ENCODE measurements around the gene CHSY1.
A peak's percentile ranks its signal among the peaks of the same experiment; 100 is the strongest.

Gene CHSY1

DNA sequence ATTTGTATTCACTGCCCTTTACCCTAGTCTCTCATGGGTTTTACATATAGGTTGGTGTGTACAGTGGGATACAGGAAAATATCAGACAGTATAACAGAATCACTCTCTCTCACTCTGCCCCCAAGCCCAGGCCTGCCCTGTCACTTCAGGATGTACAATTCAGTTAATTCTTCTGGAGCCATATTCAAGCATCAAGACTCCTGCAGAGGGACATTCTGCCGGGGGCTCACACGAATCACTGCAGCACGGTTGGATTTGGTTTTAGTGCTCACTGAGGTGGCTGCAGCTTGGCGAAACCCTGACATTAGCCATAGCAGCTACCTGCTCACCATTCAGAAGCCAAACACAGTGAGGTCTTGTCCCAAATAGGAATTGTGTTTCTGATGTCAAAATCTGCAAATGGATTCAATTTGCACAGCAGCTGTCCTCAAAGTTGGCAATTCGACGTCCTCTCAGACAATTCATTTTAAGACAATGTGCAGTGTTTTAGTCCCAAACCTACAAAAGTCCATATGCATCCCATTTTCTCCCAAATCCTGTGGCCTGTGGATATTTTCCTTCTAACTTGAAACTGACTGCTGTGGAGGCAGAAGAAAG, 82.9 kb downstream of the CHSY1 start:
- peaks cover 17 to 35% of the 10 kb centered on the region in 2 donors for H3K9me3 Mint-ChIP-seq
- no peaks in the 10 kb centered on the region for H3K27me3 Mint-ChIP-seq
- ATAC-seq, result no peak
- H3K27ac Mint-ChIP-seq, result no peak overlapping the region
- peaks cover 45% of the 10 kb centered on the region for H3K4me1 Mint-ChIP-seq
- DNase-seq, result no peak
- peak overlapping the region; percentile 1 to 48 for H3K4me3 Mint-ChIP-seq

DNA sequence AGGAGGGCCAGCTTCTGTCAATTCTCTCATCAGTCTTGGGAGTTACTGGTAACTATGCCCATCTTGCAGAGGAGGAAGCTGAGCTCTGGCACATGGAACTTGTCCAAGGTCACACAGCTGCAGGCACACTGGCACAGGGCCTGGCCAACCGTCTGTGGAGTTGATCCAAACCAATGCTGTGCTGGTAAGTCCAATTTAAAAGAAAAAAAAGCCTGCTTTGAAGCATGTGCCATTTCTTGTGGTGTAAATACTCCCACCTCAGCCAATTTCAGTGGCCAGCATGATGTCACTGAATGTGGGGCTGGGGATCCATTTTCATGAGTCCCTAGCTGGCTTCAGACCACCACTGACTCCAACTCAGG, 83.4 kb downstream of the CHSY1 start:
- H3K4me3 Mint-ChIP-seq, result peak overlapping the region; percentile 76 to 88

GRCh38 chr15:101167753-101168462, 83.9 kb downstream of the CHSY1 start:
- peak overlapping the region; percentile 76 to 88 for H3K4me3 Mint-ChIP-seq
- peak overlapping the region; percentile 93 to 98 for H3K27ac Mint-ChIP-seq
- peaks cover 40% of the 10 kb centered on the region for H3K4me1 Mint-ChIP-seq
- H3K9me3 Mint-ChIP-seq, result peaks cover 17 to 43% of the 10 kb centered on the region in 2 donors
- H3K27me3 Mint-ChIP-seq, result no peaks in the 10 kb centered on the region
- peak; percentile 97 for ATAC-seq
- peak; percentile 55 to 82 for DNase-seq

More for the DNA sequence above, 83.4 kb downstream of the CHSY1 start:
- Mint-ChIP-seq H3K9me3 (peaks cover 17 to 40% of the 10 kb centered on the region in 2 donors), H3K27me3 (no peaks in the 10 kb centered on the region), H3K27ac (peak overlapping the region in 1 of 2 donors; percentile 98), H3K4me1 (peaks cover 40% of the 10 kb centered on the region)
- peak; percentile 48 for ATAC-seq
- peak in 1 of 2 donors; percentile 16 for DNase-seq

GRCh38 chr15:101167411-101167752, 84.5 kb downstream of the CHSY1 start:
- Mint-ChIP-seq H3K4me1 (peaks cover 43% of the 10 kb centered on the region), H3K4me3 (peak overlapping the region; percentile 76 to 88), H3K9me3 (peaks cover 17 to 43% of the 10 kb centered on the region in 2 donors), H3K27me3 (no peaks in the 10 kb centered on the region), H3K27ac (peak overlapping the region; percentile 93 to 98)
- ATAC-seq (no peak), DNase-seq (no peak)

- Mint-ChIP-seq H3K27ac (no peak overlapping the region), H3K4me3 (no peak overlapping the region), H3K9me3 (peaks cover 17 to 43% of the 10 kb centered on the region in 2 donors), H3K27me3 (no peaks in the 10 kb centered on the region), H3K4me1 (peaks cover 57% of the 10 kb centered on the region)
- DNase-seq (no peak), ATAC-seq (no peak)
Measured at GRCh38 chr15:101165905-101166471, 85.9 kb downstream of the CHSY1 start.

GRCh38 chr15:101162701-101163483, 89.0 kb downstream of the CHSY1 start:
- Mint-ChIP-seq H3K9me3 (peaks cover 17 to 43% of the 10 kb centered on the region in 2 donors), H3K4me3 (no peak overlapping the region), H3K4me1 (peaks cover 57% of the 10 kb centered on the region), H3K27ac (no peak overlapping the region), H3K27me3 (no peaks in the 10 kb centered on the region)
- DNase-seq, result no peak
- no peak for ATAC-seq

DNA sequence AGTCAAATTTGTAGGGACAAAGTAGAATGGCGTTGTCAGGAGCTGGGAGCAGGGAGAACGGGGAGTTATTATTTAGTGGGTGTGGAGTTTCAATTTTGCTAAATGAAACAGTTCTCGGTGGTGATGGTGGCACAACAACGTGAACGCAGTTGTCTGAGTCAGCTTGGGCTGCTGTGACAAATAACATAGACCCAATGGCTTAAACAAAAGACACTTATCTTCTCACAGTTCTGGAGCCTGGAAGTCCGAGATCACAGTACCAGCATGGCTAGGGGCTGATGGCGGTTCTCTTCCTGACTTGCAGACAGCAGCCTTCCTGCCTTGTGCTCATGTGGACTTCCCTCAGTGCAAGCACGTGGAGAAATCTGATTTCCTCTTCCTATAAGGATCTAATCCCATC, 90.2 kb downstream of the CHSY1 start:
- Mint-ChIP-seq H3K4me3 (peak overlapping the region; percentile 13 to 62), H3K27me3 (no peaks in the 10 kb centered on the region), H3K27ac (no peak overlapping the region), H3K4me1 (peaks cover 48% of the 10 kb centered on the region), H3K9me3 (peaks cover 17 to 34% of the 10 kb centered on the region in 2 donors)
- DNase-seq (peak in 1 of 2 donors; percentile 49), ATAC-seq (peak; percentile 79)

- peaks cover 11 to 20% of the 10 kb centered on the region in 2 donors for H3K9me3 Mint-ChIP-seq
- H3K27me3 Mint-ChIP-seq, result no peaks in the 10 kb centered on the region
- H3K27ac Mint-ChIP-seq, result peak overlapping the region; percentile 83 to 86
- ATAC-seq, result no peak
- H3K4me3 Mint-ChIP-seq, result peak overlapping the region in 1 of 2 donors; percentile 59
- H3K4me1 Mint-ChIP-seq, result peaks cover 48% of the 10 kb centered on the region
- DNase-seq, result no peak
Measured at GRCh38 chr15:101159936-101160815, 91.7 kb downstream of the CHSY1 start.

DNA sequence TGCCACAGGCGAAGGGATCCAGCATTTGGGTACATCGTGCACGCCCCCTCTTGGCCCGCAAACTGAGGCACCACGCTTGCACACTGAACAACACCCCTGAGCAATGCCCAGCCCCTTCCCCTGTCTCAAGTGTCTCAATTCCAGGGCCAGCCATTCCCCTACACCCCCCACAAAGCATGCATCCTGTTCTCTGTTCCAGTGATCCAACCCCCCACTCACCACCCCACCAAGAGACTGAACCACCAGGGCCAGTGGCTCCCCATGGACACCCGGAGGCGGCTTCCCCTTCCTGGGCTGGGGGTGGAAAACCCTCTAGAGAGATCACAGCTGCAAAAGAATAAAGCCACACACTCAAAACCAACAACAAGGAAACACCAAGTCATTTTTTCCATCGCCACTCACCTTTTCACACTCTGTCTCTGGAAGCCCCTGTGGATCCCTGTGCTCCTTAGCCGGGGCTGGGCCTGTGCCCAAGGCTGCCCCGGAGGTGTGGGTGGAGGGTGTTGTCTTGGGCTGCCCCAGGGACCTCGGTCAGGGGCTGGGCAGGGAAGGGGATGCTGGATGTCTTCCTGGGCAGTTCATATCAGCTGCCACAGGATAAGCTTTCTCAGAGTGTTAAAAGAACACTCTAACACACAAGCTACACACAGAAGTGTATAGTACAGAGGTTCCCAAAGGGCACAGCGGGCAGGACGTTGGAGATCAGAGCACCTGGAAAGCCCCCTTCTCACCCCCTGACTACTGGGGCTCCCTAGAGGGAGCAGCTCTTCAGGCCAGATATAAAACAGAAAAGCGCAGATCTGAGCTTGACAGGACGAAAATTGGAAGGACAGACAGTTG, 92.5 kb downstream of the CHSY1 start:
- Mint-ChIP-seq H3K9me3 (peaks cover 4 to 11% of the 10 kb centered on the region in 2 donors), H3K27me3 (no peaks in the 10 kb centered on the region), H3K27ac (peak overlapping the region; percentile 83 to 86), H3K4me1 (peaks cover 53% of the 10 kb centered on the region), H3K4me3 (peak overlapping the region; percentile 59 to 68)
- DNase-seq, result peak in 1 of 2 donors; percentile 50
- ATAC-seq, result peak; percentile 80

- Mint-ChIP-seq H3K27me3 (no peaks in the 10 kb centered on the region), H3K4me3 (no peak overlapping the region), H3K27ac (peak overlapping the region in 1 of 2 donors; percentile 83), H3K4me1 (peaks cover 60% of the 10 kb centered on the region), H3K9me3 (peaks cover 0 to 2% of the 10 kb centered on the region in 2 donors)
- DNase-seq, result no peak
- ATAC-seq, result peak; percentile 5
Measured at GRCh38 chr15:101158166-101159095, 93.4 kb downstream of the CHSY1 start.

- ATAC-seq, result no peak
- peaks cover 60% of the 10 kb centered on the region for H3K4me1 Mint-ChIP-seq
- H3K4me3 Mint-ChIP-seq, result no peak overlapping the region
- H3K27ac Mint-ChIP-seq, result peak overlapping the region in 1 of 2 donors; percentile 62
- DNase-seq, result no peak
- no peaks in the 10 kb centered on the region for H3K9me3 Mint-ChIP-seq
- H3K27me3 Mint-ChIP-seq, result no peaks in the 10 kb centered on the region
Measured at GRCh38 chr15:101157721-101158120, 94.1 kb downstream of the CHSY1 start.

- Mint-ChIP-seq H3K4me1 (peaks cover 52% of the 10 kb centered on the region), H3K27me3 (no peaks in the 10 kb centered on the region)
Measured at GRCh38 chr15:101156509-101157159, 95.2 kb downstream of the CHSY1 start.

GRCh38 chr15:101156061-101156460, 95.8 kb downstream of the CHSY1 start:
- Mint-ChIP-seq H3K27ac (no peak overlapping the region), H3K4me3 (no peak overlapping the region), H3K27me3 (no peaks in the 10 kb centered on the region), H3K9me3 (no peaks in the 10 kb centered on the region), H3K4me1 (peaks cover 52% of the 10 kb centered on the region)
- no peak for ATAC-seq
- no peak for DNase-seq

More at GRCh38 chr15:101156509-101157159, 95.2 kb downstream of the CHSY1 start:
- no peaks in the 10 kb centered on the region for H3K9me3 Mint-ChIP-seq
- peak overlapping the region in 1 of 2 donors; percentile 20 for H3K27ac Mint-ChIP-seq
- H3K4me3 Mint-ChIP-seq, result no peak overlapping the region
- DNase-seq (no peak), ATAC-seq (no peak)
